Kidney (tissue), 14 donors: Measurements from ENCODE around the gene PACSIN1. TPM values are rescaled to one million over a fixed set of nuclear protein-coding genes. Genes with fewer than 3 reads are reported as not detected.

ENCODE experiments used
- DNase-seq, 5 donors: peaks; one replicate each; pipeline ENCODE4 v3.0.0-alpha.2; 2013 to 2020
- FAIRE-seq: peaks from 2 replicates; lab custom pipeline; 2012; peaks lifted over from hg19 to GRCh38; lab: Jason Lieb, UNC
- H3K27ac ChIP-seq, 2 donors: one replicate each; pipeline ENCODE4 v1.7.0; 2013; ENCODE audit warnings: low read depth in 2 of 2, low read length in 2 of 2, inconsistent platforms in 1 of 2
- H3K27me3 ChIP-seq: one replicate; pipeline ENCODE4 v1.7.1; 2013; ENCODE audit warnings: low read length, inconsistent platforms; ENCODE audit not compliant: control insufficient read depth, insufficient read depth
- H3K36me3 ChIP-seq, 3 donors: one replicate each; pipeline versions ENCODE4 v1.7.0 to v1.7.1; 2013; ENCODE audit warnings: low read length in 3 of 3, control low read depth in 1 of 3, inconsistent platforms in 1 of 3; ENCODE audit not compliant: insufficient read depth in 3 of 3, control insufficient read depth in 2 of 3
- H3K4me1 ChIP-seq, 3 donors: one replicate each; pipeline versions ENCODE4 v1.7.0 to v1.7.1; 2013; ENCODE audit warnings: low read length in 3 of 3, inconsistent platforms in 1 of 3, low read depth in 1 of 3; ENCODE audit not compliant: control insufficient read depth in 2 of 3, insufficient read depth in 2 of 3
- H3K4me3 ChIP-seq, 3 donors: one replicate each; pipeline versions ENCODE4 v1.7.0 to v1.8.1; 2013; ENCODE audit warnings: low read length in 3 of 3, control low read depth in 1 of 3, inconsistent platforms in 1 of 3
- H3K9ac ChIP-seq, 3 donors: one replicate each; pipeline versions ENCODE4 v1.7.0 to v1.7.1; 2013; ENCODE audit warnings: low read length in 3 of 3, control low read depth in 1 of 3, inconsistent platforms in 1 of 3
- H3K9me3 ChIP-seq, 3 donors: one replicate each; pipeline versions ENCODE4 v1.7.0 to v1.7.1; 2013; ENCODE audit warnings: low read length in 3 of 3, control low read depth in 1 of 3, inconsistent platforms in 1 of 3; ENCODE audit not compliant: control insufficient read depth in 2 of 3, insufficient read depth in 1 of 3
- CTCF ChIP-seq: IDR thresholded peaks from 3 replicates; pipeline ENCODE4 v1.5.1; 2012; ENCODE audit warnings: mild to moderate bottlenecking, moderate library complexity, borderline replicate concordance; ENCODE audit not compliant: insufficient read depth; ENCODE audit errors: extremely low read depth
- intact Hi-C: fragments of 100-400 bp; cut with DNase I; formaldehyde crosslinking; loops from one replicate; pipeline ENCODE4 v1.11.1; 2022
- polyA plus RNA-seq: library from polyadenylated mRNA; stranded (reverse); fragments of 350-450 nt; fragmentation: Illumina TruSeq; extraction: RNeasy Lipid Tissue Mini Kit (QIAGEN cat#74804); gene quantifications from one replicate; pipeline ENCODE4 v1.2.3, GENCODE V29; 2014; ENCODE audit warnings: low read depth, low replicate concordance; ENCODE audit not compliant: insufficient read depth
- total RNA-seq: library from RNA; stranded (reverse); fragmentation: NEBNext Ultra II Directional; extraction: Animal tissue kit (Norgen Biotek cat#: 25700); gene quantifications from one replicate; pipeline ENCODE4 v1.2.1, GENCODE V29; 2021
- donor health status: control.
- donor health status: control.
- donor health status: control.
- donor health status: control.
- donor health status: control.
- donor health status: DM: yes; HTN: yes; CAD: no.
- donor health status: Normal renal cell carcinoma (clear cell type).

PACSIN1 gene
- total and polyA plus RNA-seq, 2 donors from 2014 or later = 1.7 to 4.1 TPM

GRCh38 chr6:34521463-34522285 lies 55.8 kb downstream of the PACSIN1 start:
- H3K36me3 ChIP-seq = no peaks in the 10 kb centered on the region
- no peaks in the 10 kb centered on the region for H3K27me3 ChIP-seq
- no peak overlapping the region for H3K4me3 ChIP-seq
- TF ChIP-seq CTCF = no peak
- DNase-seq (peak in 2 of 5 donors; percentile 20 to 24), FAIRE-seq (no peak)
- no peaks in the 10 kb centered on the region for H3K9me3 ChIP-seq
- H3K27ac ChIP-seq = no peak overlapping the region
- peaks cover 0 to 5% (median 0%) of the 10 kb centered on the region in 3 donors for H3K4me1 ChIP-seq
- intact Hi-C loops = no loop called here
- H3K9ac ChIP-seq = no peak overlapping the region

- no peak for TF ChIP-seq CTCF
- no peak for FAIRE-seq
- intact Hi-C loops = no loop called here
These were observed 56.9 kb downstream of the PACSIN1 start for GRCh38 chr6:34522761-34523160.

GRCh38 chr6:34523441-34524206 lies 57.7 kb downstream of the PACSIN1 start:
- intact Hi-C loops = no loop called here

More at GRCh38 chr6:34522761-34523160, 56.9 kb downstream of the PACSIN1 start:
- no peaks in the 10 kb centered on the region for H3K9me3 ChIP-seq
- H3K4me1 ChIP-seq = peaks cover 0 to 7% (median 0%) of the 10 kb centered on the region in 3 donors
- H3K36me3 ChIP-seq = no peaks in the 10 kb centered on the region
- H3K27me3 ChIP-seq = no peaks in the 10 kb centered on the region
- no peak overlapping the region for H3K27ac ChIP-seq
- no peak overlapping the region for H3K4me3 ChIP-seq
- H3K9ac ChIP-seq = no peak overlapping the region
- DNase-seq = peak in 2 of 5 donors; percentile 26 to 42

More at GRCh38 chr6:34523441-34524206, 57.7 kb downstream of the PACSIN1 start:
- TF ChIP-seq CTCF = no peak
- FAIRE-seq (no peak), DNase-seq (peak in 2 of 5 donors; percentile 5 to 26)
- Histone ChIP-seq H3K9me3 (no peaks in the 10 kb centered on the region), H3K36me3 (no peaks in the 10 kb centered on the region), H3K9ac (no peak overlapping the region), H3K4me3 (no peak overlapping the region), H3K4me1 (peaks cover 0 to 7% (median 0%) of the 10 kb centered on the region in 3 donors), H3K27me3 (no peaks in the 10 kb centered on the region), H3K27ac (no peak overlapping the region)
